ENCODE measurements around the gene ACTG1.
A peak's percentile ranks its signal among the peaks of the same experiment; 100 is the strongest.

Gene ACTG1

GRCh38 chr17:81479175-81480071 lies 33.2 kb downstream of the ACTG1 start:
- DNase-seq = no peak

DNA sequence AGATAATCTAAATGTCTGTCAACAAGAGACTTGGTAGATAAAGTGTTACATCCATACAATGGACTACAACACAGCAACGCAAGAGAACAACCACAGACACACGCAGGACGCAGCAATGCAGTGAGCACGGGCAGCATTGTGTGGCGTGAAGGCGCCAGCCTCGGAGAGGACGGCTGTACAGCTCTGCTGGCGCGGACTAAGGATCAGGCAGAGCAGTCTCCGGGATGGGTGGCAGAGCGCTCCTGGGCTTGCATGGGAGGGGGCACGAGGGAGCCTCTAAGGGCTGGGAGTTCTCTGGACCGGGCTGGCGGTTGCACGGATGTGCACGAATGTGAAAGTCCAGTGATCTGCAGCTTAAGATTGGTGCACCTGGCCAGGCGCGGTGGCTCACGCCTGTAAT lies 34.5 kb downstream of the ACTG1 start:
- no peak for DNase-seq

DNA sequence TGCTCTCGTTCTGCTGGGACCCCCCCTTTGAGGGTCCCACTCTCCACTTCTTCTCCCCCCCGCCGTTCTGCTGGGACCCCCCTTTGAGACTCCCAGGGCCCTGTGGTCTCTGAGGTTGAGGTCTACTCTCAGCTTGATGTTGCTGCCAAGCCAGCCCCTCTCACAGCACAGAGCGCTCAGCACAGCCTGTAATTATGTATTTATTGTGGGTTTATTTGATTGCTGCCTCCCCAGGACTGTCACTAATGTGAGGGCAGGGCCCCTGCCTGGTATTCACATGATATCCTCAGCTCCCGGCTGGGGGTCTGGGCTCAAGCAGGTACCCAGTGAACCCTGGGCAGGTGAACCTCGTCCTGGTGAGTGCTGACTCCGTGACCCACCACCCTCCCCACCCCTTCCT lies 35.4 kb downstream of the ACTG1 start:
- DNase-seq = no peak

- no peak for DNase-seq
Observed at GRCh38 chr17:81476635-81477034, 36.0 kb downstream of the ACTG1 start.

GRCh38 chr17:81476097-81476496 lies 36.5 kb downstream of the ACTG1 start:
- no peak for DNase-seq

- DNase-seq = no peak
Observed at GRCh38 chr17:81474958-81475357, 37.6 kb downstream of the ACTG1 start.

GRCh38 chr17:81473019-81473418 lies 39.6 kb downstream of the ACTG1 start:
- DNase-seq = no peak

DNA sequence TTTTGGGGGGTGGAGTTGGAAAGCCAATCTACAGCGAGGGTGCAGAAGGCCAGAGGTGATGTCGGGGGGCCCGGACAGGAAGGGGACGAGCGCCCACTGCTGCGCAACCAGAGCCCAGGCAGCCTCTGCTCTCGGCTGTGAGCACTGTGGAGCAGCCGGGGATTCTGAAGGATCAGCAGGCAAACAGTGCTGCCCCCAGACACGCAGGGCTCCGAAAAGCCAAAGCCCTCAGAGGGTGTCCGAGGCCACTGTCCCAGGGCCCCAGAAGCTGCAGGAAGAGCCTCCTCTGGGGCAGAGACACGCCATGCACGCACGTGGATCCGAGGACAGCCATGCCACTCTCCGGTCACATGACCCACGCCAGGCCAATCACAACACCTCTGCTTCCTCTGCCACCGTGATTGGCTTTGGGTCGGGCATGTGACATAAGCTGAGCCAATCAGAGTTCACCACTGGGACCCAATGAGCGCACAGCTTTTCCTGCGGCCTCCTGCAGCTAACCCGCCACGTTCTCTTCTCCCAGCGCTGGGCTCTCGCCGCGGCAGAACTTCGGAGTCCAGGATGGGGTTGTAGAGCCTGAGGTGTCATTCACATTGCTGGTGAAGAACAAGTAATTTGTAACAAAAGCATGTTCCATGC lies 40.7 kb downstream of the ACTG1 start:
- DNase-seq = peak; percentile 57

DNA sequence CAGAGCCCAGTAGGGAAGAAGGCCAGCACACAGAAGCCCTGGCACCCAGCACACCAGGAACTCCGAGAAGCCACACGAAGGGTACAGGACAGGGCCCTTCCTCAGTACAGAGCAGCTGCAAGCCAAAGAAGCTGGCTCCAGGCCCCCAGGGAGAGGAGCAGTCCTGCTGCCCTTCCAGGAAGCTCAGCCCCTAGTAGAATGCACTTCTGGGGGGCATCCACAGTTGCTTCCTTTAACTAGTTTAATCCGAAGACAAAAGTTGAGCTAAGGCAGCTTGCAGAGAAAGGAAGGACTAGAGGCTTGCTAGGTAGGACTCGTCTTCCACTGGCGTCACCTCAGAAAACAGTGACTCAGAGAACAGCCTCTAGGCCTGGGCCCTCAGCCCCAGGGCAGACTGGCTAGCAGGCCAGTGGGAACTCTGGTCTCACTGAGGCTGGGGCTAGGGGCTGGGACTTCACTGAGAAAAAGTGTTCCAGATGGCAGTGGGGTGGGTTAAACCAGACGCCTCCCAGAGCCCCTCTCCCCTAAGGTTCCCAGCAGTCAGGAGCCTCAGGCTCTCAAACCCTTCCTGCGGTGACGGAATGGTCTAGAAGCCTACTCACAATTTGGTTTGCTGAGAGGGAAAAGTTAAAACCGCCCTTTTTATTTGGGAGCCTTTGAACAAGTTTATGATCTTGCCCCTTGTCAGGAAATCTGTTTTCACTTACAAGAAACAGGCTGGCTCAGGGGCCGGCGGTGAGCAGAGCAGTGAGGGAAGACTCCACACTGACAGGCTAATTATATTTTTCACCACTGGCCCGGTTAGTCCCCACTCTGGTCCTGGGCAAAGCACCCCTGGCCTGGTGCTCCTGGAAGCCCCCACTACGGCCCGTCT lies 41.4 kb downstream of the ACTG1 start:
- no peak for DNase-seq

DNA sequence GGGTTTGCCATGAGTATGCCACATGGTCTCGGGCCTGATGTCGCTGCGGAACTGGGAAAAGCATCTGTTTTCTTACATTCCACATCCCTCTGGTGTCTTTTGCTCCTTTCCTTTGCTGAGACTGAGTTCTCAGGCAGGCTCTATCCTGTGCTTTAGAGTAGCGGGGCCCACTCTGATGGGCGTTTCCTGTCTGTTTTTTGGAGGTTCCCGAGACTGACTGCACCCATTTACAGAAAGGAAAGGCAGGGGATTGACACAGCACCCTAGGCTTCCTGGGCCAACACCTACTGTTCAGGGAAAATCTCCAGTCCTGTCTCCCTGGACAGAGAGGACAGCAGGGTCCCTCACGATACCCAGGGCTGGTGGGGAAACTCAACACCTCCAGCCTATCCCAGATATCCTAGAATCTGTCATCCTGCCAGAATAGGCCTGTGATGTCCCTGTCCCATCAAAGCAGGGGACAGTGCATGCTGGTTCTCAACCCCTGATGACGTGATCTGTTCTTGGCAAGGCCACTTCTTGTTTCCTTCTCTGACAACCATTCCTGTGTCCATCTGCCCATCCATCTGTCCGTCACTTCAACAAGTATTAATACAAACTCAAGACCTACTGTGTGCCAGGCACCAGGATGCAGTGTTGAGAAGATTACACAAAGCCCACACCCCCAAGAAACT lies 42.2 kb downstream of the ACTG1 start:
- no peak for DNase-seq

DNA sequence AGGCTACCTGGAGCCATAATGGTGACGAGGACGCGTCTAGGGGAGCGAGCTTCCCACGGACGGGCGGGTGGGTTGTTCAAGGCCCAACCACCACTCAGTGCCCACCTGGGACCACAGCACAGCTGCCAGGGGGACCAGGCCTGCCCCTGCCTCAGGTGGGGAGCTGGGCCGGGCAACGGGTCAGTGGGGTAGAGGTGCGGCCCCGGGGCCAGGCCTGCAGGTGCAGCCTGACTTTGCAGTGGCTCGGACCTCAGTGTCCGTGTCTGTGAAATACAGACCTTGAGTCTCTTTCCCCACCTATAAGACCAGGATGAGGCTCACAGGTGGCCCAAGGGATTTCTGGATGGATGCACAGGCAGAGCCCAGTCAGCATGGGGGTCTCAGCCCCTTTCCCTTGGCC lies 43.3 kb downstream of the ACTG1 start:
- no peak for DNase-seq

DNA sequence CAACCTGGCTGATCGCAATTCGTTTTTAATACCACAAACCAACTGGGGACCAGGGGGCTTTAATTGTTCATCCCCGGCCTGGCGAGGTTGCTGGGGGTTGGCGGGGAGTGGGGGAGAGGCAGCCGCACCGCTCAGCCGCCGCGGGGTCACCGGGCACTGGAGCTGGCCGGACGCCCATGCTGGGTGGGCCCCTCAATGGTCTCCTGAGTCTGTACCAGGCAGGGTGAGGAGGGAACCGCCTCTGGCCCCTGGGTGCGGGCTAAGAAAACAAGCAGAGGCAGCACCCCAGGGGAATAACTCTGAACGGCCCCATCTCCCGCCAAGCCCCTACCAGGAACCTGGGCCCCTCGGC lies 43.9 kb downstream of the ACTG1 start:
- DNase-seq = no peak

GRCh38 chr17:81468111-81468769 lies 44.4 kb downstream of the ACTG1 start:
- DNase-seq = no peak

- no peak for DNase-seq
Observed at GRCh38 chr17:81466564-81467472, 45.8 kb downstream of the ACTG1 start.

DNA sequence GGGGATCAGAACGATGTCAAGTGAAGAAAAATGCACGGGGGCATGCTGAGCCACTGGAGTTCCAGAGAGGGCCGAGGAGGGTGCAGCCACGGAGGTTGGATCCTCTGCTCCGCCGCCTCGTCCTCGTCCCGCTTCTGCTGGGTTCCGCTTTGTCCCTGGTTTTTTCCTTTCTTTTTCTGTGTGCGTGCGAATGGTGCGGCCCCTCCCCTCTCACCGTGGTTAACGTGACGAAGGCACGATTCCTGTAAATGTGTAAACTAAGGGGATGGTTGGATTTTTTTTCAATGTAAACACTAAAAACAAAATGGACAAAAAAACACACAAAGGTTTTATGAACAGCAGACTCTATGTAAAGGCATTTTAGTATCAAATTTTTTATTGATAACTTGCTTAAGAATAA lies 46.7 kb downstream of the ACTG1 start:
- no peak for DNase-seq

DNA sequence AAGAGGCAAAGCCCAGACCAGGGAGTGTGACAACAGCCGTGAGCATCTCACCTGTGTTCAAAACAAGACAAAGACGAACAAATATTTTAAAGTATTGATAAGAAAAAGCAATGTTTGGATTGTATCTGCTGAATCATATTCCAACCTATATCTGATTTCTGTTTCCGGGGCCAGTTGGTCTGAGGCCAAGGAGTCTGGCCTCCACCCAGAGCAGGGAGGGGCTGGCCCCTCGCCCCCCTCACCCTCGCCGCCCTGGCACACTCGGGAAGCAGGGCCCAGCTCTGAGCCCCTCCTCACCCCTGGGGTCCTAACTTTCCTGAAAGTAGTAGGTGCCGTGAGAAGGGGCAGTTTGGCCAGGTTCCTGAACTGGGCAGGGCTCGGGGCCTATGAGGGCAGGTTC lies 48.0 kb downstream of the ACTG1 start:
- no peak for DNase-seq

GRCh38 chr17:81463506-81463905 lies 49.1 kb downstream of the ACTG1 start:
- DNase-seq = no peak

DNA sequence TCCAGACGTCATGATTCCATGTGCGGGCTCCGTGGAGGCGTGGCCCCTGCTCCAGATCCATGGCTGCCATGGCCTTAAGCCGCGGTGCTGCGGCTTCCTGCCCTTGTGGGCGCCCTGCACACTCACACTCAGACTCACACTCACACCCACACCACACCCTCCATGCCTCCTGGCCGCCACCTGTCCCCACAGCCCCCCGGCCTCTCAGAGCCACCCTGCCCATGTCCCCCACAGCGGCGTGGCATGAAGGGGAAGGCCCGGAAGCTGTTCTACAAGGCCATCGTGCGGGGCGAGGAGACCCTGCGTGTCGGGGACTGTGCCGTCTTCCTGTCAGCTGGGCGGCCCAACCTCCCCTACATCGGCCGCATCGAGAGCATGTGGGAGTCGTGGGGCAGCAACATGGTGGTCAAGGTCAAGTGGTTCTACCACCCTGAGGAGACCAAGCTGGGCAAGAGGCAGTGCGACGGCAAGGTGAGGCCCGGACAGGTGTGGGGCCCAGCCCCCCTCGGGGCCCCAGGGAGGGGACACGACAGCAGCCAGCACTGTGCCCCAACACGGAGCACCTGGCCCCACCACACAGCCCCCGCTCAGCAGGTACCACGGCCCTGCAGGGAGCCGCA lies 50.0 kb downstream of the ACTG1 start:
- no peak for DNase-seq

- DNase-seq = no peak
Observed at GRCh38 chr17:81461607-81462500, 50.7 kb downstream of the ACTG1 start.
